RWPE2 (cell line): Measurements from ENCODE around the gene TOP2B.

Experiments used
- ATAC-seq: fragments of 200-7000 bp; cut with Tn5 transposase; 3 replicates; pipeline ENCODE4 v1.9.1; 2021; ENCODE audit warnings: low read depth
- DNase-seq: peaks from one replicate; pipeline ENCODE4 v3.0.0-alpha.2; 2020; ENCODE audit warnings: low spot score
- H3K27ac ChIP-seq: fragments of 450-650 bp; 2 replicates; pipeline ENCODE4 v1.5.1; 2017; ENCODE audit warnings: mild to moderate bottlenecking; ENCODE audit not compliant: poor library complexity, severe bottlenecking
- H3K27me3 ChIP-seq: fragments of 250-450 bp; sonication (Bioruptor Pico); 2 replicates; pipeline ENCODE4 v1.5.1; 2021; ENCODE audit warnings: mild to moderate bottlenecking, moderate library complexity; ENCODE audit not compliant: insufficient read depth, poor library complexity, severe bottlenecking
- H3K36me3 ChIP-seq: fragments of 250-450 bp; sonication (Bioruptor Pico); 2 replicates; pipeline ENCODE4 v1.5.1; 2020; ENCODE audit warnings: low read depth, mild to moderate bottlenecking, moderate library complexity
- H3K4me1 ChIP-seq: fragments of 250-450 bp; sonication (Bioruptor Pico); 2 replicates; pipeline ENCODE4 v1.5.1; 2021; ENCODE audit warnings: mild to moderate bottlenecking, moderate library complexity; ENCODE audit not compliant: insufficient read depth, poor library complexity, severe bottlenecking
- H3K4me3 ChIP-seq: fragments of 250-450 bp; sonication (Bioruptor Pico); 2 replicates; pipeline ENCODE4 v1.5.1; 2021; ENCODE audit warnings: mild to moderate bottlenecking, moderate library complexity; ENCODE audit not compliant: severe bottlenecking
- H3K9me3 ChIP-seq: fragments of 250-450 bp; sonication (Bioruptor Pico); 2 replicates; pipeline ENCODE4 v1.5.1; 2021; ENCODE audit warnings: mild to moderate bottlenecking, moderate library complexity; ENCODE audit not compliant: severe bottlenecking
- TF ChIP-seq, protein P1 (sequence below): fragments of 450-650 bp; IDR thresholded peaks from one replicate; pipeline ENCODE4 v1.5.1; 2017; ENCODE audit warnings: mild to moderate bottlenecking, moderate library complexity; ENCODE audit not compliant: poor library complexity, severe bottlenecking

TOP2B gene

DNA sequence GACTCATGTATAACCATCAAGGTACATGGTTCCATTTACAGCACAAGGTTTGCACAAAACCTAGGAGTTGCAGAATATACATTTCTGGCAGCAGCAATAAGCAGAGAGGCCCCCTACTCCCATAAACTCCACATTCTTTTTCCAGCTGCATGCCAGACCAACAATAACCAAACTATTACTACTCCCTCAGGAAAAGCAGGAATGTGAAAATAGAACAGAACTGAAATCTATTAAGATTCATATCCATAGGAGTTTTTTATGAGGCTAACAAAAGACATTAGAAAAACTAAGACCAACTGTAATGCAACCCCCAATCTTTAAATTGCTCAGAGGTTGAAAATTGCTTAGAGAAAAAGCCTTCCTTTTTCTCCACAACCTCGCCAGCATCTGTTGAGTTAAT lies 27.6 kb upstream of the TOP2B start:
- no peaks in the 10 kb centered on the region for H3K4me1 ChIP-seq
- TF ChIP-seq, protein P1, sequence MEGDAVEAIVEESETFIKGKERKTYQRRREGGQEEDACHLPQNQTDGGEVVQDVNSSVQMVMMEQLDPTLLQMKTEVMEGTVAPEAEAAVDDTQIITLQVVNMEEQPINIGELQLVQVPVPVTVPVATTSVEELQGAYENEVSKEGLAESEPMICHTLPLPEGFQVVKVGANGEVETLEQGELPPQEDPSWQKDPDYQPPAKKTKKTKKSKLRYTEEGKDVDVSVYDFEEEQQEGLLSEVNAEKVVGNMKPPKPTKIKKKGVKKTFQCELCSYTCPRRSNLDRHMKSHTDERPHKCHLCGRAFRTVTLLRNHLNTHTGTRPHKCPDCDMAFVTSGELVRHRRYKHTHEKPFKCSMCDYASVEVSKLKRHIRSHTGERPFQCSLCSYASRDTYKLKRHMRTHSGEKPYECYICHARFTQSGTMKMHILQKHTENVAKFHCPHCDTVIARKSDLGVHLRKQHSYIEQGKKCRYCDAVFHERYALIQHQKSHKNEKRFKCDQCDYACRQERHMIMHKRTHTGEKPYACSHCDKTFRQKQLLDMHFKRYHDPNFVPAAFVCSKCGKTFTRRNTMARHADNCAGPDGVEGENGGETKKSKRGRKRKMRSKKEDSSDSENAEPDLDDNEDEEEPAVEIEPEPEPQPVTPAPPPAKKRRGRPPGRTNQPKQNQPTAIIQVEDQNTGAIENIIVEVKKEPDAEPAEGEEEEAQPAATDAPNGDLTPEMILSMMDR: no peak
- no peak for DNase-seq
- ATAC-seq: no peak
- no peak overlapping the region for H3K4me3 ChIP-seq
- no peaks in the 10 kb centered on the region for H3K36me3 ChIP-seq
- no peak overlapping the region for H3K27ac ChIP-seq
- no peaks in the 10 kb centered on the region for H3K27me3 ChIP-seq
- H3K9me3 ChIP-seq: no peaks in the 10 kb centered on the region

DNA sequence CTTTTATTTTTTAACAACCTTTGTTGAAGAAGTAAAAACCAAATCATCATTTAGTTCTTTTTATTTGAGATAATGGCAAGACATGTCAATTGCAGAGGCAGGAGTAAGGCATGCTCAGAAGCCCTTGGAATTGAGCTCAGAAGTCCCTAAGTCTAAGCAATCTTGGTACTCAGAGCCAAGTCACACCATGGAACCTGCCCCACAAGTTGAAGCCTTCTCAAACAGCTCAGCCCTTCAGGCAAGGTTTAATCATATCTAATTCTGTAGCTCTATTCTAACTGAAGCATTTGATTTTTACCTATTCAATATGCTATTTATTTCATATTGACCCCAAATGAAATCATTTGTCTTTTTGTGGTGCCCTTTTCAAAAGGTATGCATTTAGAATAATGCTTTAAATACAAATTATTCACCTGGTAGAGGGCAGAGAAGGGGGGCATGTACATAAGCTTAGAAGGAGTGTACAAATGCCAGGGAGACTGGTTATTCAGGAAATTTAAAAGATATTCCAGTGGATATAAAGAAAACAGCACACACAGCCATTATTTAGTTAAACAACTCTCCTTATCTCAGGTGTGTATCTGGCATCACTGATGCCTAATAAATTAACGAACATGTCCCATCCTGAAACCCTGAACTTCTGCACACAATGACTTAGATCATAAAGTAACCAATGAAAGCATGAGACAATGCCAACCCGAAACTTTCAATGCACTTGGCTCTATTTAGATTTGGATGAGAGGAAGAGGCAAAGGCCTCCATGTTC lies 26.2 kb upstream of the TOP2B start:
- no peaks in the 10 kb centered on the region for H3K27me3 ChIP-seq
- no peak overlapping the region for H3K4me3 ChIP-seq
- no peaks in the 10 kb centered on the region for H3K4me1 ChIP-seq
- no peaks in the 10 kb centered on the region for H3K9me3 ChIP-seq
- H3K36me3 ChIP-seq: no peaks in the 10 kb centered on the region
- TF ChIP-seq, protein P1: no peak
- ATAC-seq: no peak
- H3K27ac ChIP-seq: no peak overlapping the region
- DNase-seq: no peak

DNA sequence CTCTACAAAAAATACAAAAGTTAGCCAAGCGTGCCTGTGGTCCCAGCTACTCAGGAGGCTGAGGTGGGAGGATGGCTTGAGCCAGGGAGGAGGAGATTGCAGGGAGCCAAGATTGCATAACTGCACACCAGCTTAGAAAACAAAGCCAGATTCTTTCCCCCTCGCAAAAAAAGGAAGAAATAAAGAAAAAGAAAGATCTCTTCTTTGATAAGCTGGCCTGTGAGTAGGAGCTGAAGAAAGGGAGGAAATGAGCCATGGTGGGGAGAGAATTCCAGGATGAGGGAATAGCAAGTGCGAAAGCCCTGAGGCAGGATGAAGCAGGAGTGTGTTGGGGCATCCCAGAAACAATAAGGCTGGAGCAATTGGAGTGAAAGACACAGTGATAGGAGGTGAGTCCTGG lies 24.5 kb upstream of the TOP2B start:
- TF ChIP-seq, protein P1: no peak
- H3K9me3 ChIP-seq: no peaks in the 10 kb centered on the region
- H3K4me1 ChIP-seq: no peaks in the 10 kb centered on the region
- no peaks in the 10 kb centered on the region for H3K36me3 ChIP-seq
- no peak overlapping the region for H3K27ac ChIP-seq
- DNase-seq (no peak), ATAC-seq (no peak)
- H3K27me3 ChIP-seq: no peaks in the 10 kb centered on the region
- no peak overlapping the region for H3K4me3 ChIP-seq

DNA sequence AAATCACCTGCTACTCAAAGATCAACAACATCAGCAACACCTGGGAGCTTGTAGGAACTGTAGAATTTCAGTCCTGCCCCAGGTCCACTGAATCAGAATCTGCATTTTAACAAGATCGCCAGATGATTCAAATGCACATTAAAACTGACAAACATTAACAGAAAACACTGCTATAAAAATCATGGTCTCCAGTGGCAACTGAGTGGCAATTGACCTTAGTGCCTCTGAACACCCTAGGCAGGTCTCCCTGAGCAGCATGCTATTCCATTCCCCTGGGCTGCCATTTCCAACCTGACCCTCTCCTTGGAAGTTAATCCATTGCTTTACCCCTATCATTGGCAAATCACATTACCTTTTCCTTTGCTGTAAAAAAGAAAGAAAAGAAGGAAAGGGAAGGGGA lies 23.0 kb upstream of the TOP2B start:
- TF ChIP-seq, protein P1: no peak
- H3K27me3 ChIP-seq: no peaks in the 10 kb centered on the region
- no peaks in the 10 kb centered on the region for H3K4me1 ChIP-seq
- no peak for ATAC-seq
- no peak overlapping the region for H3K4me3 ChIP-seq
- no peaks in the 10 kb centered on the region for H3K36me3 ChIP-seq
- DNase-seq: no peak
- H3K9me3 ChIP-seq: no peaks in the 10 kb centered on the region
- H3K27ac ChIP-seq: no peak overlapping the region

DNA sequence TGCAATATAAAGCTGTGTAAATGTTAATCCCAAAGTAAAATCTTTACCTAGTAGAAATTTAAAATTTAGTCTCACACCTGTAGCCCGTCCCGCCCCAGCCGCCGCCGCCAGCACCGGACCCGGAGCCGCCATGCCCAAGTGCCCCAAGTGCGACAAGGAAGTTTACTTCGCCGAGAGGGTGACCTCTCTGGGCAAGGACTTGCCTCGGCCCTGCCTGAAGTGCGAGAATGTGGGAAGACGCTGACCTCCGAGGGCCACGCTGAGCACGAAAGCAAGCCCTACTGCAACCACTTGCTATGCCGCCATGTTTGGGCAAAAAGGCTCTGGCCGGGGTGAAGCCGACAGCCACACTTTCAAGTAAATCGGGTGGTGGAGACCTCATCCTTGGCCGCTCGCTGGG lies 22.1 kb upstream of the TOP2B start:
- TF ChIP-seq, protein P1: no peak
- no peak for ATAC-seq
- no peak for DNase-seq
- Histone ChIP-seq H3K4me3 (no peak overlapping the region), H3K4me1 (no peaks in the 10 kb centered on the region), H3K27me3 (no peaks in the 10 kb centered on the region), H3K27ac (no peak overlapping the region), H3K36me3 (no peaks in the 10 kb centered on the region), H3K9me3 (no peaks in the 10 kb centered on the region)
